ENCODE data around the gene PDE4D.

The PDE4D gene

GRCh38 chr5:59758566-59758965 lies 135.0 kb downstream of the PDE4D start:
- Histone ChIP-seq H3K27me3 (ENCODE audit: control insufficient read depth in 3 of 3, insufficient read depth in 3 of 3, low read depth in 1 of 3, low read length in 3 of 3) (peaks cover 0 to under 1% (median 0%) of the 10 kb centered on the region in 3 experiments), H4K8ac (ENCODE audit: low read depth, low read length) (no peak overlapping the region), H3K9ac (ENCODE audit: low read depth, low read length, poor library complexity) (no peak overlapping the region), H2BK120ac (ENCODE audit: low read depth, low read length) (no peak overlapping the region), H3K79me1 (ENCODE audit: low read depth, low read length) (no peaks in the 10 kb centered on the region), H3K36me3 (replicated peaks in 1 of 2; ENCODE audit: control insufficient read depth in 2 of 2, insufficient read depth in 2 of 2, low read length in 2 of 2) (no peaks in the 10 kb centered on the region), H3K14ac (ENCODE audit: low read length) (no peak overlapping the region), H3K4me1 (ENCODE audit: control insufficient read depth in 2 of 2, insufficient read depth in 1 of 2, low read depth in 1 of 2, low read length in 2 of 2) (no peaks in the 10 kb centered on the region), H3K27ac (replicated peaks; ENCODE audit: low read length) (no peak overlapping the region), H3K23ac (ENCODE audit: low read depth, low read length, poor library complexity) (no peak overlapping the region), H3K9me3 (replicated peaks in 1 of 2; ENCODE audit: control insufficient read depth in 2 of 2, insufficient read depth in 1 of 2, low read depth in 1 of 2, low read length in 2 of 2) (no peaks in the 10 kb centered on the region), H4K91ac (ENCODE audit: low read depth, low read length, poor library complexity) (no peak overlapping the region), H2BK12ac (ENCODE audit: low read length) (no peak overlapping the region), H3K18ac (ENCODE audit: low read length) (no peak overlapping the region), H2AK5ac (ENCODE audit: low read depth, low read length) (no peak overlapping the region), H3K4me3 (ENCODE audit: low read length in 2 of 2) (no peak overlapping the region), H3K4ac (ENCODE audit: low read length) (no peak overlapping the region), H2BK15ac (ENCODE audit: low read length) (no peak overlapping the region), H2BK5ac (ENCODE audit: low read length) (no peak overlapping the region), H2AFZ (ENCODE audit: low read length) (no peak overlapping the region), H3K4me2 (ENCODE audit: insufficient read depth, low read length, poor library complexity, severe bottlenecking) (no peak overlapping the region)
- WGBS, 2 donors (ENCODE audit: extremely low coverage in 2 of 2, insufficient read length in 2 of 2, insufficient replicate concordance in 1 of 2), result no CpG with 5 or more reads among the region's 1 CpG
- DNase-seq (ENCODE audit: low spot score), result no peak

- Histone ChIP-seq H2BK12ac (ENCODE audit: low read length) (no peak overlapping the region), H2BK120ac (ENCODE audit: low read depth, low read length) (no peak overlapping the region), H3K23ac (ENCODE audit: low read depth, low read length, poor library complexity) (no peak overlapping the region), H3K27ac (replicated peaks; ENCODE audit: low read length) (no peak overlapping the region), H4K8ac (ENCODE audit: low read depth, low read length) (no peak overlapping the region), H3K18ac (ENCODE audit: low read length) (no peak overlapping the region), H4K91ac (ENCODE audit: low read depth, low read length, poor library complexity) (no peak overlapping the region), H3K27me3 (ENCODE audit: control insufficient read depth in 3 of 3, insufficient read depth in 3 of 3, low read depth in 1 of 3, low read length in 3 of 3) (no peaks in the 10 kb centered on the region), H3K4me2 (ENCODE audit: insufficient read depth, low read length, poor library complexity, severe bottlenecking) (no peak overlapping the region), H3K79me1 (ENCODE audit: low read depth, low read length) (no peaks in the 10 kb centered on the region), H3K4ac (ENCODE audit: low read length) (no peak overlapping the region), H2AK5ac (ENCODE audit: low read depth, low read length) (no peak overlapping the region), H3K4me1 (ENCODE audit: control insufficient read depth in 2 of 2, insufficient read depth in 1 of 2, low read depth in 1 of 2, low read length in 2 of 2) (no peaks in the 10 kb centered on the region), H3K4me3 (ENCODE audit: low read length in 2 of 2) (no peak overlapping the region), H2BK5ac (ENCODE audit: low read length) (no peak overlapping the region), H2BK15ac (ENCODE audit: low read length) (no peak overlapping the region), H3K36me3 (replicated peaks in 1 of 2; ENCODE audit: control insufficient read depth in 2 of 2, insufficient read depth in 2 of 2, low read length in 2 of 2) (no peaks in the 10 kb centered on the region), H3K9me3 (replicated peaks in 1 of 2; ENCODE audit: control insufficient read depth in 2 of 2, insufficient read depth in 1 of 2, low read depth in 1 of 2, low read length in 2 of 2) (no peaks in the 10 kb centered on the region), H3K14ac (ENCODE audit: low read length) (no peak overlapping the region), H3K9ac (ENCODE audit: low read depth, low read length, poor library complexity) (no peak overlapping the region), H2AFZ (ENCODE audit: low read length) (no peak overlapping the region)
- no CpG with 5 or more reads among the region's 1 CpG for WGBS, 2 donors (ENCODE audit: extremely low coverage in 2 of 2, insufficient read length in 2 of 2, insufficient replicate concordance in 1 of 2)
- DNase-seq (ENCODE audit: low spot score), result no peak
These were observed 136.1 kb downstream of the PDE4D start for GRCh38 chr5:59757442-59757841.

GRCh38 chr5:59756373-59757035 lies 137.0 kb downstream of the PDE4D start:
- no peak overlapping the region for H3K14ac ChIP-seq (ENCODE audit: low read length)
- no peak overlapping the region for H2BK5ac ChIP-seq (ENCODE audit: low read length)
- no peak for DNase-seq (ENCODE audit: low spot score)
- no peak overlapping the region for H2BK15ac ChIP-seq (ENCODE audit: low read length)
- no CpG with 5 or more reads among the region's 7 CpGs for WGBS, 2 donors (ENCODE audit: extremely low coverage in 2 of 2, insufficient read length in 2 of 2, insufficient replicate concordance in 1 of 2)
- no peak overlapping the region for H2AFZ ChIP-seq (ENCODE audit: low read length)
- H4K8ac ChIP-seq (ENCODE audit: low read depth, low read length), result no peak overlapping the region
- no peaks in the 10 kb centered on the region for H3K9me3 ChIP-seq (replicated peaks in 1 of 2; ENCODE audit: control insufficient read depth in 2 of 2, insufficient read depth in 1 of 2, low read depth in 1 of 2, low read length in 2 of 2)
- H3K4ac ChIP-seq (ENCODE audit: low read length), result no peak overlapping the region
- no peak overlapping the region for H2BK12ac ChIP-seq (ENCODE audit: low read length)
- H3K27me3 ChIP-seq (ENCODE audit: control insufficient read depth in 3 of 3, insufficient read depth in 3 of 3, low read depth in 1 of 3, low read length in 3 of 3), result no peaks in the 10 kb centered on the region
- H3K9ac ChIP-seq (ENCODE audit: low read depth, low read length, poor library complexity), result no peak overlapping the region
- H3K27ac ChIP-seq (replicated peaks; ENCODE audit: low read length), result no peak overlapping the region
- no peaks in the 10 kb centered on the region for H3K79me1 ChIP-seq (ENCODE audit: low read depth, low read length)
- H3K18ac ChIP-seq (ENCODE audit: low read length), result no peak overlapping the region
- no peak overlapping the region for H3K4me3 ChIP-seq (ENCODE audit: low read length in 2 of 2)
- no peaks in the 10 kb centered on the region for H3K36me3 ChIP-seq (replicated peaks in 1 of 2; ENCODE audit: control insufficient read depth in 2 of 2, insufficient read depth in 2 of 2, low read length in 2 of 2)
- H3K23ac ChIP-seq (ENCODE audit: low read depth, low read length, poor library complexity), result no peak overlapping the region
- H2BK120ac ChIP-seq (ENCODE audit: low read depth, low read length), result no peak overlapping the region
- H2AK5ac ChIP-seq (ENCODE audit: low read depth, low read length), result no peak overlapping the region
- H3K4me1 ChIP-seq (ENCODE audit: control insufficient read depth in 2 of 2, insufficient read depth in 1 of 2, low read depth in 1 of 2, low read length in 2 of 2), result peaks cover 0 to 3% of the 10 kb centered on the region in 2 donors
- no peak overlapping the region for H4K91ac ChIP-seq (ENCODE audit: low read depth, low read length, poor library complexity)
- H3K4me2 ChIP-seq (ENCODE audit: insufficient read depth, low read length, poor library complexity, severe bottlenecking), result no peak overlapping the region

- H2AFZ ChIP-seq (ENCODE audit: low read length), result no peak overlapping the region
- no peaks in the 10 kb centered on the region for H3K27me3 ChIP-seq (ENCODE audit: control insufficient read depth in 3 of 3, insufficient read depth in 3 of 3, low read depth in 1 of 3, low read length in 3 of 3)
- WGBS, 2 donors (ENCODE audit: extremely low coverage in 2 of 2, insufficient read length in 2 of 2, insufficient replicate concordance in 1 of 2), result no CpG with 5 or more reads among the region's 1 CpG
- H3K27ac ChIP-seq (replicated peaks; ENCODE audit: low read length), result no peak overlapping the region
- no peak overlapping the region for H2BK15ac ChIP-seq (ENCODE audit: low read length)
- H3K9ac ChIP-seq (ENCODE audit: low read depth, low read length, poor library complexity), result no peak overlapping the region
- DNase-seq (ENCODE audit: low spot score), result no peak
- no peak overlapping the region for H2BK5ac ChIP-seq (ENCODE audit: low read length)
- H3K4me2 ChIP-seq (ENCODE audit: insufficient read depth, low read length, poor library complexity, severe bottlenecking), result no peak overlapping the region
- H3K4me1 ChIP-seq (ENCODE audit: control insufficient read depth in 2 of 2, insufficient read depth in 1 of 2, low read depth in 1 of 2, low read length in 2 of 2), result peaks cover 0 to 3% of the 10 kb centered on the region in 2 donors
- H4K91ac ChIP-seq (ENCODE audit: low read depth, low read length, poor library complexity), result no peak overlapping the region
- no peak overlapping the region for H2AK5ac ChIP-seq (ENCODE audit: low read depth, low read length)
- no peak overlapping the region for H3K23ac ChIP-seq (ENCODE audit: low read depth, low read length, poor library complexity)
- H2BK12ac ChIP-seq (ENCODE audit: low read length), result no peak overlapping the region
- H3K4ac ChIP-seq (ENCODE audit: low read length), result no peak overlapping the region
- H4K8ac ChIP-seq (ENCODE audit: low read depth, low read length), result no peak overlapping the region
- no peak overlapping the region for H3K18ac ChIP-seq (ENCODE audit: low read length)
- H3K79me1 ChIP-seq (ENCODE audit: low read depth, low read length), result no peaks in the 10 kb centered on the region
- no peak overlapping the region for H2BK120ac ChIP-seq (ENCODE audit: low read depth, low read length)
- H3K14ac ChIP-seq (ENCODE audit: low read length), result no peak overlapping the region
- no peak overlapping the region for H3K4me3 ChIP-seq (ENCODE audit: low read length in 2 of 2)
- H3K36me3 ChIP-seq (replicated peaks in 1 of 2; ENCODE audit: control insufficient read depth in 2 of 2, insufficient read depth in 2 of 2, low read length in 2 of 2), result no peaks in the 10 kb centered on the region
- no peaks in the 10 kb centered on the region for H3K9me3 ChIP-seq (replicated peaks in 1 of 2; ENCODE audit: control insufficient read depth in 2 of 2, insufficient read depth in 1 of 2, low read depth in 1 of 2, low read length in 2 of 2)
These were observed 138.1 kb downstream of the PDE4D start for GRCh38 chr5:59755476-59755875.
